Activated T-cell treated with anti-CD3 and anti-CD28 coated beads, Interleukin-2, amount 50 U/mL, for 1 hour (primary cell): ENCODE data around the gene RPTOR.

Experiments
- DNase-seq: peaks from one replicate; pipeline ENCODE4 v3.0.0-alpha.2; 2020

The RPTOR gene

DNA sequence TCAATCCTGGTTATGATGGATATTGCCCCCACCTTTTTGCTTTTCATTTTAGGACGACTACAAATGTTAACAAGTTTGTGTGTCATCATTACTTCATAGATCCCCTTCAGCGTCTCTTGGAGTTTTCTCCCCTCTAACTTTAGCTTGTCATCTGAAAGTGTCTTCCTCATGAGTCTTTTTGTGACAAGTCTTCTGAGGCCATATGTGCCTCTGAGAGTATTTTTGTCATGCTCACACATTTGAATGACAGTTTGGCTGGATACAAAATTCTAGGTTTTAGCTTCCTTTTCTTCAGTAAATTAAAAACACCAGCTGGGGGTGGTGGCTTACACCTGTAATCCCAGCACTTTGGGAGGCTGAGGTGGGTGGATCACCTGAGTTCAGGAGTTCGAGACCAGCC, 243.2 kb downstream of the RPTOR start:
- no peak for DNase-seq

DNA sequence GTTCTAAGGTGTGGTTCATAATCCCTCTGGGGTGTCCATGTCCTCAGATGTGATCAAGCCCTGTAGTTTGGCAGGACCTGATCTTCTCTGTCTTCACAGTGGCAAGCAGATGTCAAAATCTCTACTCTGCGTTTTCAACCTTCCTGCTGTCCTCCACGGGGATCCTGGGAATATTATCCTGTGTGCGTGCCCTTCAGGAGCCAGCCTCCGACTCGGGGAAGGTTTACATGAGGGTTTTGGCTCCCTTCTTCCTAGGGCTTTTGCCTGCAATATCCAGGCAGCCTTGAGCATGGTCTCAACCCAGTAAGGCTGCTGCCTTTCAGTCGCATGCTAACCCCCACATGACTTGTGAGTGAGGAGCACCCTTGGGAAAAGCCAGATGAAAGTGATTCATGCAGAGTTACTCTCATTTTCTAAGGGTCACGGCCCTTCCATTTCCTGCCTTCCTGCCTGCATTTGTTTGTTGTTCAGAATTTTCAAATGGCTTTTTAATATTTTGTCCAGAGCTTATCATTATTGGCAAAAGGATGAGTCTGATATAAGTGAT, 244.8 kb downstream of the RPTOR start:
- DNase-seq: no peak

DNA sequence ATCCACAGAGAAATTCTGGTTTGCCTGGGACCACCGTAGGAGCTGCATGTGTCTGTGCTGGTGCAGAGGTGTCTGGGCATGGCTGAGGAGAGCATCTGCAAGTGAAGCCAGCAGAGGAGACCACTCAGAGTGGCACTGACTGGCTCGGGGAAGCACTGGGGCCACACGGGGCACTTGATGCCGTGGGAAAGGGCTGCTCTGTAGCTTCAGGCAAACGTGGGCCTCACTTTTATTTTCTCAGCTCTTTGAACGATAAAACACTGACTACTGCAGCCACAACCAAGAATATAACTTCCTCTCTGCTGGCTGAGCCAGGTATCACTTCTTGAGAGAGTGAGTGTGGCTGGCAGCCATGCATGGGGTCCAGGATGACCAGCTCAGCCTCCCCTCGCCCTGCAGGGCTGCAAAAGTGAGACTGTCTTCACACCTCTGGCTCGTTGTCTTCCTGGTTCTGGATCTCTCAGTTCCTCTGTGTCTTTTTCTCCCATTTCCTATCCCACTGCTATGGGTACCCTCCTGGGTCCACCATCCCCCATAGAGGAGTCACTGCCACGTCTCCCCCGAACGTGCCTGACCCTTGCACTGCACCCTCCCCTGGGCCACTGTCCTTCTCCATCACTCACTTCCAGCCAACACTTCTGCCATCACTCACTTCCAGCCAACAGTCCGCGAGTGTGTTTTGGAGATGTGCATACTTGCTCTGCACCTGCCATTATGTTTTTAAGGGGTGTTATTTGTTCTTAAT, 245.6 kb downstream of the RPTOR start:
- DNase-seq: peak; percentile 37

DNA sequence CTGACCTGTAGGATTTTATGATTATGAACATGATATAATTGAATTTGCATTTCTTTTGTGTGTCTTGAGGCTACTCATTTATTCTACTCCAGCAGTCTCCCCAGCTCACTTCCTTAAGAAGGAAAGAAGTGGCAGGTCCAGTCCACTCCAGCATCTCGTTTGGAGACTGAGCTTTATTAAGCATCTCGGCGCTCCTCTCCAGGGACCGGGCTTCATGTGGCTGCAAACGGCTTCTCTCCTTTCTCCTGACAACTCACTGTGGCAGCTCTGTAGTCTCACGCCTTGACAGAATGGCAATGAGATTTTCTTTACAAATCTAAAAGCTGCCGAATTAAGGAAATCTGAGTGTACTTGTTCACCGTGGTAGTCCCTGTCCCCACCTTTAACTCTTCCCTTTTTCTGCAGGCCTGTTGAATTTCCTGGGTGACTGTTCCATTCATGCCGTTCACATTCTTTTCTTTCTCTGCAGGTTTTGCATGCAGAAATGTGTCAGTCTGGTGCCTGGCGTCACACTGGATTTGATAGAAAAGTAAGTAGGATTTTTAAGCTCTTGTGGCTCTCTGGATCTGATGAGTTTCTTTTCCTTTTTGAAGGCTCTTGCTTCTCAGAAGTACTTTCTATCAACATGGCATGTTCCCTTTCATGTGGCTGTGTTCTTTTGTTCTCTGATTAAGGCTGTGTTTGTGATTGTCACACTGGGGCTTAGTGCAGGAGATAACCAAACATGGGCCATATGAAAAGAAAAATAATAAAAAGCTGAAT, 246.5 kb downstream of the RPTOR start:
- no peak for DNase-seq

DNA sequence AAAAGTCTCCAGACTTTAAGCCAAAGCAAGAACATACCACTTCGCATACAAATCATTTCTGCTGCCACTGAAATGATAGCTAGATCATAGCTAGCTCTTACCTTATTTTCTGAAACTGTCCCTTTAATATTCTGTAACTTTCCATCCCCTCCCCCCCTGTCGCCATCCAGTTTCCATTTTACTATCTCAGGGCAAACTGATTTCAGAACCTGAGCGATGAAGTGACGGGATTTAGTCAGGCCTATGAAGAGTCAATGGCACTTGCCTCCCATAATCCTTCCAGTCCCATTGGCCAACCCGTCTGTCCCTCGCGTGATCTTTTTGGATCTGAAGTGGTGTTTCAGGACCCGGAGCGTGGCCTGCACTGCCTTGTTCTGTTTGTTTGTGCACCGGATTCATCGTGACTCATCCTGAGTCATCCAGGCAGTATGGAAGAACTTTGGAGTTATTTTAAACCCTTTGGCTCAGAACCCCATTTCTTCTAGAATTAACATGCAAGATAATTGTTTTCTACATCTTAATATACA, 247.2 kb downstream of the RPTOR start:
- peak; percentile 44 for DNase-seq

DNA sequence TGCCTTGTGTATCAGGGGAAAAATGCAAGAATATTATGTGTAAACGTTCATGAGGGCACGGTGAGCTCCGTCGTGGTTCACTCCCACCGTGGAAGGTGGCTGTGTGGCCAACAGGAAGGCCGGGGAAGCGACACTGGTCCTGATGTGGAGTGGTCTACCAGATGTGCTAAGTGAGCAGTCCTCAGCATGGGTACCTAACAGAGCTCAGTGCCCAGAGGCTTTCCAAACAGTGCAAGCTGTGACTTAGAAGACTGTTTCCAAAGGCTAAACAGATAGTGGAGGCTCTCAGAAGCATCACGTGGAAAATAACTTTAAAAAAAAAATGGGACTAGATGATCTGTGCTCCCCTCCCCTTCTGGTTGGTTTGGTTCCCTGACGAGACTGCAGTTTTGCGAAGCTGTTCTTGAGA, 247.7 kb downstream of the RPTOR start:
- DNase-seq: no peak

DNA sequence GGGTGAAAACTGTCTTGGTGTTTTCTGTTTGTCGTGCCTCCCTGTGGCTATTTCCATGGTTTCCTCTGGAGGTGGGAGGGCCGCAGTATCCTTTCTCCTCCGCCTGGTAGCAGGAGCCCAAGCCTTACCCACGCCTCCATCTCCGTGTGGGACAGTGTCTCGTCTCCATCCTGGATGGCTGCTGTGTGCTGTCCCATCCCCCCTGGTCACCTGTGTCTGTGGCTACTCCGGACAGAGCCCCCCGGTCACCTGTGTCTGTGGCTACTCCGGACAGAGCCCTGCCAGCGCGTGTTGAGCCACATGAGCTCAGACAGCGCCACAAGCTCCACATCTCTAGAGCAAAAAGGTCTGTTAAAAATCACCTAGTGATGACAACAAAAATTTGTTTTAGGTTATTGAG, 248.8 kb downstream of the RPTOR start:
- no peak for DNase-seq

DNA sequence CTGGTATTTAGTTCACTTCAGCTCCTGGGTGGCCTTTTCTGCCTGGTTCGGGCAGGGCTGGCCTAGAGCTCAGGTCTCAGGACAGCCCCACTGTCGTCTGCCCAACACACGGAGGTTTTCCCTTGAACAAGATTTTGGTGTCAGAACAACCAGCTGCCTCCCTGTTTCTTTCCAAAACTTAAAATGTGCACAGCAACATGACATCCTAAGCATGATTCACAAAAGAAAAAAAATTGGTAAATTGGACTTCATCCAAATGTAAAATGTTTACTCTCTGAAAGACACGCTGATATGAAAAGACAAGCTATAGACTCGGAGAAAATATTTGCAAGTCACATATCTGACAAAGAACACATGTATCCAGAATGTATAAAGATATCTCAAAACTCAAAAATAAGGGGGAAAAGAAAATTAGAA, 249.2 kb downstream of the RPTOR start:
- DNase-seq: no peak

DNA sequence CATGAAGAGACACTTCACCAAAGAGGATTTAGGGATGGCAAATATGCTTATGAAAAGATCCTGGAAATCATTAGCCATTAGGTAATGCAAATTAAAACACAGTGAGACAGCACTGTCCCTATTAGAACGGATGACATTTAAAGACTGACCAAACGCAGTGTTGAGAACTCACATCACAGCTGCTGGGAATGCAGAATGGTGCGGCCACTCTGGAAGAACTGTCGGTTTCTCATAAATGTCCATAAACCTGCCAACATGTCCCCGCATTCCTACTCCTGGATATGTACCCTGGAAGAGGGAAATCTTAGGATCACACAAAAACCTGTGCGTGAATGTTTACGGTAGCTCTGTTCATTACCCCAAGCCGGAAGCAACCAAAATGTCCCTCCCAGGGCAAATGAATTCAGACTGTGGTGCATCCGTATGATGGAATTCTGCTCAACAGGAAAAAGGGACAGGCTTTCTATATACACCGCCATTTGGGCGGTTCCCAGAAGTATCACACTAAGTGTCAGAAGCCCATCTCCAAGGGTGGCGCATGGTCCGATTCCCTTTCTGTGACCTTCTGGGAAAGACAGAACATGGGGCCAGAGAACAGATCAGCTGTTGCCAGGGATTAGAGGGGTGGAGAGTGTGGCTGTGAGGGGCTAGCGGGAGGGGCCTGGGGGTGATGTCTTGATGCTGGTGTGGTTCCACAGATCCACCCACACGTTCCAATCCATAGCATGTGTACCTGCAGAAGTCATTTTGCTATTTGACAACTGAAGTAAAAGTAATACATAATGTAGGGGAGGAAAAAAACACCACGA, 249.8 kb downstream of the RPTOR start:
- peak; percentile 12 for DNase-seq

DNA sequence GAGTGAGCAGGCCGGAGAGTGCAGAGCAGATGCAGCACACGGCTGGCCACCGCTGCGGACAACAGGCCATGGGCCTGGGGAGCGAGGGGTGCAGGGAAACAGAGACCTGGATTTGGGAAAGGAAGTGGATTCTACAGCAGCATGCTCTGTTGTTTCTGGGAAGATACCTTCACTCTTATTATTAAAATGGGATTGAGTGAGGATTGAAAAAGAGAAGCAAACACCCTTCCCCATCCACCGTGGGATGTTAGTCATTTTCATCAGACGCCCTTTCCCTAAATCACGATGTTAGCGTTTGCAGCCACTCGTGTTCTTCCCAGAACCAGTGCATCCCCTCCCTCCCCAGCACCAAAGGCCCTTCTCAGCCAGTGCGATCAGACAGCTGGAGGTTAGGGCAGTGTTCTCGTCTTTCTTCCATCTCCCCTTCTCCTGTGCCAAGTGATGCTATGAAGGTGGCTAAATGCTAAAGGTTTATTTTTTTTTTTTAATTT, 250.5 kb downstream of the RPTOR start:
- DNase-seq: no peak

DNA sequence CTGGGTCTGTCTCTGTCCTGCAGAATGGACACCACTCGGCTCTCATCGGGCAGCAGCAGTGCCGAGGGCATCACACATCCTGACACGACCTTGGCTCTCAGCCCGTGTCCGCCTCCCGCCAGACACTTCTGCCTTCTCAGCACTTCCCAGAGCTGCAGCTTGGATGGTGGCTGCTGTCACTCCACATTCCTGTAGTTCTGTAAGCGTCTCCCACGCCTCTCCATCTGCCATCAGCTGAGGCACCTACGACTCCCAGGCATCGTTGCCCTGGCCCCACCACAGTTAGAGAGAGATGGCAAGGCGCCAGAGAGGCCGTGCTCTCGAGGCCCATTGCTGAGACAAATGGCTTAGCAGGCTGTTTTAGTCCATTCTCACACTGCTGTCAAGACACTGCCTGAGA, 251.1 kb downstream of the RPTOR start:
- DNase-seq: peak; percentile 10

DNA sequence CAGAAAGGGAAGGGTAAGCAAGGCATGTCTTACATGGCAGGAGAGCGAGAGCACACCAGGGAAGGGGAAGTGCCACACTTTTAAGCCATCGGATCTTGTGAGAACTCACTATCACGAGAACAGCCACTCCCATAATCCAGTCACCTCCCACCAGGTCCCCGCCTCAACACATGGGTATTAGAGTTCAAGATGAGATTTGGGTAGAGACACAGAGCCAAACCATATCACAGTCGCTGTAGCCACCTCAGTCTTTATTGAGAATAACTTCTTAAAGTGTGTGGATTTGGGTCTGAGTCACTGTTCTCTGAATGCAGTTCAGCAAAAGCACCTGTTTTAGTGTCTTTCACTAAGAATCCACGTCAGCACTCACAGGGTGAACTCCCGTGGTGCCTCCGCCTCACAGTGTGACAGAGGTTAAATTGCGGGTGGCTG, 251.8 kb downstream of the RPTOR start:
- peak; percentile 2 for DNase-seq

DNA sequence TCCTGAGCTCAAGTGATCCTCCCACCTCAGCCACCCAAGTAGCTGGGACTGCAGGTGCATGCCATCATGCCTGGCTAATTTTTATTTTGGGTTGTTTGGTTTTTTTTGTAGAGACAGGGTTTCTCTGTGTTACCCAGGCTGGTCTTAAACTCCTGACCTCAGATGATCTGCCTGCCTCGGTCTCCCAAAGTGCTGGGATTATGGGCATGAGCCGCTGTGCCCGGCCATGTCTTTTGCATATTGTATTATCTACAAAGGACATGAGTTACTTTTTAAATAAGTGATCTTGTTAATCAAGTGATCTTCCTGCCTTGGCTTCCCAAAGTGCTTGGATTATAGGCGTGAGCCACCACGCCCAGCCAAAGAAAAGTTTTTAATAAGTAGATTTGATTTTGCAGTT, 252.6 kb downstream of the RPTOR start:
- peak; percentile 5 for DNase-seq

DNA sequence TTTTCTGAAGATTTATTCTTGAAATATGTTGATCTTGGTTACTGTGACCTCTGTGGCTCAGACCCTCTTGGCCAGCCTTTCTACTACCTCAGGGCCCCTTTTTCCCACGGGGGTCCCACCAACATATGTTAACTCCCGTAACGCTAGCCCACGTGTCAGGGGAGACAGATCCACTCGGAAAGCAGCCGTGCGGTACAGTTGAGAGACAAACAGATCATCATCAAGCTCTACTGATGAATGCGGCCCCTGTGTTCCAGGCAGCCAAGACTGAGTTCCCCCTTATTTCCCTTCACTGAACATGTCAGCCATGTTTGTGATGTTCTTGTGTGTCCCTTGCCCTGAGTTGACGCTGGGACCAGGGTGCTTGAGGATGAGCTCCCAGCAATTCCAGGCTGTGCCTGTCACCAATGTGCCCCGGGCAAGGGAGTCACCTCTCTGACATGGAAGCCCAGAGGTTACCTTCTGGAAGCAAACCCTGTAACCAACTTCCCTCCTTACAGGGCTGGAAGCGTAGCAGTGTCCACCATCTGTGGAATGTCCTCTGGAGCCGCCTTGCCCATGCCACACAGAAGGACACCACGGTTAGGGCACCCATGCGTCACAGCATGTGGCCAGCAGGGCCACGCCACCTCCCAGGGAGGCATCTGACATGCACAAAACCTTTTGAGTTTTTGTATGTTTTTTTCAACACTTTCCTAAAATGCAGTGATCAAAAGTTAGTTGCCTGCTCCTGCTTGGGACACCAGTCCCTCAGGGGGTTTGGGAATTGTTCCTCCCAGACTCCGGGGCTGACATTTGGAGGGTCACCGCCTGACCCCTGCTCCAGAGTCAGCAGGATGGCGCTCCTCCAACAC, 253.3 kb downstream of the RPTOR start:
- peak; percentile 3 for DNase-seq

DNA sequence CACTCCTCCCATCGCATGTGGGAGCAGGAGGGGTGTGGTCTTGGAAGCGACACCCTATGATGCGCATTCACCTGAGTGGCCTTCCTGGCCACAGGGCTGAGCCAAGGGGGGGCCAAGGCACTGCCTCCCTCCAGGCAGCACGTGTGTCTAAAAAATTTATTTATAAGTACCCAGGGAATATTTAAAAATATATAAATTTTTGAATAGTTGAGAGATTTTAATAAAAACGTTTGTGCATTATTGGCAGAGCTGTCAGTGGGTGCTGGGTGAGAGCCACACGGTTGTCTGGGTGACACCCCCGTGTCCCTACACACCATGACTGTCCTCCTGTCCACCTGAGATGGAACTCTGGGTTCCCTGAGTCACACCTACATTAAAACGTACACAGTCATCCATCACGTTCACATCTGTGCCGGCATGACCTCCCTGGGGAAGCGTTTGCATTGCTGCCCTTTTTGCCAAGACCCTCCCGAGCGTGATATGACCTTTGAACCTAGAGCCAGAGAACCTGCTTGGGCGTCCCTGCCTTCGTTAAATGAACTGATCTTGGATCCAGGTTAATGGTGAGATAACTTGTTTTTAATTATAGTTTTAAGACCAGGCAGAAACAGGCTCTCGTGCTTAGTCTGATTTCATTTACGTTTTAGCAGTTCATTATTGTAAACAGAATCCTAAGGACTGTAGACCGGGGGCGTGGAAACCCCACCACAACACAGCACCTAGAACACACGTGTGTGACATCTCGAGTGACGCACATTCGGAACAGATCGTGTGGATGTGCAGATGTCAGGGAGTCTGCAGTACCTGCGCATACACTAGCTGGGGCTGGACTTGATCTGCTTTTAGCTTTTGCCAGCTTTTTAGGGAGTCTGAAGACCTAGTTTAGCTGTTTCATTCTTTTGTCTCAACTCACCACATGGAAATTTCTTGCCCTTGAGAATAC, 254.2 kb downstream of the RPTOR start:
- DNase-seq: no peak

DNA sequence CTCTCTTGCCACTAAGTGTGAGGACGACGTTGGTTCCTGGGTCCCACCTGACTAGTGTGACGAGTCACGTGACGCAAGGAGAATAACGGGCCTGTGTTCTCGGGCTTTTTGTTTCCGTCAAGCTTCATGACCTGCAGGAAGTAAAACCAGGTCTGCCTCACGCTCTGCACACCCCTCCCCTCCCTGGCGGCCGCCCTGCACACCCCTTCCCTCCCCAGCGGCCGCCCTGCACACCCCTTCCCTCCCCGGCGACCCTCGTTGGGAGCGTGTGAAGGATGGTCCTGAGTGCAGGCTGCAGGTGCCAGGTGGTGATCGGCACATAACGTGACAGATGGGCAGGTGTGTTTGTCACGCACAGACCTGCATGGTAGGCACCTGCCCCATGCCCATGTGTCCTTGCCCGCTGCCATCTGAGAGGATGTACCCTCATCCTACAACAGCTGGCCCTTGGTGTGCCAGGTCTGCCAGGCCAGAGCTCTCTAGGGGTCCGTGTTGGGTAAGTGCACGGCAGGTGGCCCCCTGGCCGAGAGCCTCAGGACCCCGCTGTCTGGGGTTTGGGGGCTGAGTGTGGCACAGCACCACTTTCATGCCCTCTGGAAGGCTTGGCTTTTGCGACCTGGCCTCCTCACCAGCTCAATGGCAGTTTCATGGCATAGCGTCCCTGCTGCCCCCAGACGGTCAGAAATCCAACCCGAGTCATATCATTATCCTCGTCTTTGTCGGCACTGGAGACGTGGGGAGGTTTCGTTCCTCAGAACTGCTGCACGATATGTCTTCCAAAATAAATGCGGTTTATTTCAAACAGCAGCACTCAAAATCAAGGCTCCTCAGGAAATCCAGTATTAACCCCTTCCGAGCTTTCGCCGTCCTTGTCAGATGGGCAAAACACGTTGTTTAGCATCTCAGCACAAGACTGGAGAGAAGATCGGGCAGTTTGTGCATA, 255.2 kb downstream of the RPTOR start:
- DNase-seq: no peak

DNA sequence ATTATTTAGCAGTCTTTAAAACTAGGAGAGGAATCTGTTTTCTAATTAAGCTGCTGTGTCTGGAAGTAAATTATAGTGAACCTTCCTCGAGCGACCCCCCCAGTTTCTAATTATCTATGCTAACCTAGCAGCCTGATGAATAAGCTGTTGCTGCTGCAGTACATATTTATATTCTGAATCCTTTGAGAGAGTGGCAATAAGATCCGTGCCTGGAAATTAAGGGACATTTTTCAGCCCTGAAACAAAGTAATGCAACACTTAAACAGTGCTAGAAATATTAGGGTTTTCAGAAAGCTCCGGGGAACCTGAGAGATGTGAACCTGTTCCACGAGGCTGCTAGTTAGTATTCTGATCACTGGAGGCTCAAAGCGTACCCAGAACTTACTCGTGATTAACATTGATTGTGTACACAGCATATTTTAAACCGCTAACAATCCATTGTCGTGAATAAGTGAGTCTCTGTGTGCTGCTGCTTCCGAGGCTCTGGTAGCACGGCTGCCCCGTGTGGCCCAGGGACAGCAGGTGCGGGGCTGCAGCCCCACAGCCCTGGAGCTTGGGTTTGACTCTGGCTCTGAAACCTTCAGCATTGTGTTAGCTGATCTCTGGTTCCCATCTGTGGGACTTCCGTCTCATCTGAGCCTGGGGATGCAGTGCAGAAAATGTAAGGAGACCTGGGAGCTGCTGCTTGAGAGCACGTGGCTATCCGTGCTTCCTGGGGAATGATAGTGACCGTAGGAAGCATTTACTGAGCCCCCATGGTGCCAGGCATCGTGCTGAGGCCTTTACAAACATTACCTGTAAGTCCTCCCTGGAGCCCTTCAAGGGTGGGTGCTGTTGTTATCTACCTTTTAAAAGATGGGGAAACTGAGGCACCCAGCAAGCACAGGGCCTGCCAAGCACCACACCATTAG, 256.1 kb downstream of the RPTOR start:
- DNase-seq: no peak
